Measurements from ENCODE around the gene TTC12.
"Not testable (repeated sequence)": the region's sequence is repeated elsewhere in the genome, so short reads cannot be mapped to it uniquely, and the experiment has no call there.

The TTC12 gene

DNA sequence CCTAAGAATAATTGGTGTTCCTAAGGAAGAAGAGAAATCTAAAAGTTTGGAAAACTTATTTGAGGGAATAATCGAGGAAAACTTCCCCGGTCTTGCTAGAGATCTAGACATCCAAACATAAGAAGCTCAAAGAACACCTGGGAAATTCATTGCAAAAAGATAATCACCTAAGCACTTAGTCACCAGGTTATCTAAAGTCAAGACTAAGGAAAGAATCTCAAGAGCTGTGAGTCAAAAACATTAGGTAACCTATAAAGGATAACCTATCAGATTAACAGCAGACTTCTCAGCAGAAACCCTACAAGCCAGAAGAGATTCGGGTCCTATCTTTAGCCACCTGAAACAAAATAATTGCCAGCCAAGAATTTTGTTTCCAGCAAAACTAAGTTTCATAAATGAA, 15.9 kb upstream of the TTC12 start:
- not testable (repeated sequence) for H3K9me3 Mint-ChIP-seq (ENCODE audit: low read depth); H3K27ac Mint-ChIP-seq; H3K36me3 Mint-ChIP-seq; H3K4me1 Mint-ChIP-seq (ENCODE audit: low read depth); H3K4me3 Mint-ChIP-seq
- H3K27me3 Mint-ChIP-seq: peaks cover 25% of the 10 kb centered on the region

DNA sequence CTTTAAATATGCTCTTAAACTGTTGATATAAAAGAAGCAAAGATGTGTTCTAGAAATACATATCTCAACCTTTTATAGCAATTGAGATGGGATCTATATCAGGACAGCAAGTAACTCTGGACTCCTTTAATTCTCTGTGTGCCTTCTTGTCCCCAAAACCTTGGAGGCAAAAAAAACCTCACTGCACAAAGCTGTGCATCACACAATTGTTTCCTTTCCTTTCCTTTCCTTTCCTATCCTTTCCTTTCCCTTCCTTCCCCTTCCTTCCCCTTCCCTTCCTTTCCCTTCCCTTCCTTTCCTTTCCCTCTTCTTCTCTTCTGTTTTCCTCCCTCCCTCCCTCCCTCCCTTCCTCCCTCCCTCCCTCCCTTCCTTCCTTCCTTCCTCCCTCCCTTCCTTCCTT, 9.5 kb upstream of the TTC12 start:
- H3K27ac Mint-ChIP-seq: no peak overlapping the region
- no peak overlapping the region for H3K4me3 Mint-ChIP-seq
- H3K4me1 Mint-ChIP-seq (ENCODE audit: low read depth): no peaks in the 10 kb centered on the region
- no peaks in the 10 kb centered on the region for H3K36me3 Mint-ChIP-seq
- peaks cover 5% of the 10 kb centered on the region for H3K27me3 Mint-ChIP-seq
- no peaks in the 10 kb centered on the region for H3K9me3 Mint-ChIP-seq (ENCODE audit: low read depth)

DNA sequence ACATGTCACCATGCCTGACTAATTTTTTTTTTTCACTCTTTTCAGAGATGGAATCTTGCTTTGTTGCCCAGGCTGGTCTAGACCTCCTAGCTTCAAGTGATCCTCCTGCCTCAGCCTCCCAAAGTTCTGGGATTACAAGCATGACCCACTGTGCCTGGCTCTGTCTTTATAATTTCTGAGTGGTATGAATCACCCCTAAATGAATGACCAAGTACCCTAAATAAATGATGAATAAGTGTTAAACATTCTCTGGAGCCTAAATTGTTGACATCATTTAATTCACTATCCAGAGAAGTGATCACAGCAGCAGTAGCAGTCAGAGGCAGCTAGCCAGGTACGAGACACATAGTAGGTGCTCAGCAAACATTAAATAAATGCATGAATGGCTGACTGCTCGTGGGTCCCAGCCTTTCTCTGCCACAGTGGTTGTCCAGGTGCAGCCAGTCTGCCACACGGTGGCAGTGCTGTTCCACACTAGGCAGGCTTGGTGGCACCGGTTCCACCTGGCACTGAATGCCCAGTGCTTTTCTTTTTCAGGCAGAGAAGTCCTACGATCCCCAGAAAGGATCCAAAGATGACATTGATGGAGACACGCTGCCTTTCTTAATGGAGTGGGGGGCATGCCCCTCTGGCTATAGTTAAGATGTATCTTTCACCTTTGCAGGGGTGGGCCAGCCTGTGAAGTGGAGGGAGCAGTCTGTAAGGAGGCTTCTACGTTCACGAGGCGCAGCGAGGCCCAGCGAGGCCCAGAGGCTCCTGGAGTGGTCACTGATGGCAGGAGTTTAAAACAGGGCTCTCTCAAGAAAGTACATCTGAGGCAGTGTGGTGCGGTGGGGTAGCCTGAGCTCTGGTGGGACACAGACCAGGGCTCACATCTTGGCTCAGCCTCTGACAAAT, 8.7 kb upstream of the TTC12 start:
- no peaks in the 10 kb centered on the region for H3K9me3 Mint-ChIP-seq (ENCODE audit: low read depth)

DNA sequence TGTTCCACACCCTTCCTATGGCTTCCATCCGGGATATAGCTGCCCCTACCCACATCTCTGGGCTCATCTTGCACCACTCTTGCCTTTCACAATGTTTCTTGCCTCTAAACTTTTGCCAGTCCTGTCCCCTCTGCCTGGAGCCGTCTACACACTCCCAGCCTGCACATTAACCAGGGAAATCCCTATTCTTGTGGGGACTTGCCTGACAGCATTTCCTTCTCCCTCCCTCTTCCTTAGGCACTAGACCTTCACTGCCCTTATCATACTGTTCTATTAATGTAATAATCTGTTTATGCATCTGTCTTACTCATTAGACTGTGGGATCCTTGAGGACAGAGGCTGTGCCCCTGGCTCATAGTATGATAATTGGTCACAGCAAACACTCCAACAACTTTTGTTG, 5.8 kb upstream of the TTC12 start:
- H3K9me3 Mint-ChIP-seq (ENCODE audit: low read depth): no peaks in the 10 kb centered on the region
- no peaks in the 10 kb centered on the region for H3K27me3 Mint-ChIP-seq
- peaks cover 7% of the 10 kb centered on the region for H3K4me1 Mint-ChIP-seq (ENCODE audit: low read depth)
- H3K36me3 Mint-ChIP-seq: no peaks in the 10 kb centered on the region
- no peak overlapping the region for H3K27ac Mint-ChIP-seq
- H3K4me3 Mint-ChIP-seq: no peak overlapping the region

More for the DNA sequence above, 8.7 kb upstream of the TTC12 start:
- Mint-ChIP-seq H3K27me3 (peaks cover 5% of the 10 kb centered on the region), H3K4me1 (ENCODE audit: low read depth) (no peaks in the 10 kb centered on the region), H3K36me3 (no peaks in the 10 kb centered on the region), H3K4me3 (no peak overlapping the region), H3K27ac (no peak overlapping the region)

DNA sequence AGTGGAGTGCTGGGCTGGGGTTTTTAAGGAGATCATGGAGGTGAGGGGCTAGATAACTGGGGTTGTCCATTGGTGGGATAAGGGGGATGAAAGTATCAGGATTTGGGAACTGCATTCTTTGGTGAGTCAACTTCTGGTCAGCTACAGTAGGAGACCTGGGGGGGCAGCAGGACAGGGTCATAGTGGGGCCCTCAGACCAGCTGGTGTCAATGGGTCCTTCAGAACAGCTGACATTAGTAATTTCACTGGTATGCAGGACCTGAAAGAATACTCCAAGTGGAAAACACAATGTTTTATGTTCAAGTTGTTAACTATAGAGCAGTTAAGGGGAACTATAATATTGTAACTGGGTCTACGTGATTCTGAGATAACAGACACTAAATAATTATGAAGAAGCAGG, 2.8 kb upstream of the TTC12 start:
- no peak overlapping the region for H3K27ac Mint-ChIP-seq
- H3K4me3 Mint-ChIP-seq: no peak overlapping the region
- peaks cover 18% of the 10 kb centered on the region for H3K4me1 Mint-ChIP-seq (ENCODE audit: low read depth)
- no peaks in the 10 kb centered on the region for H3K36me3 Mint-ChIP-seq
- H3K9me3 Mint-ChIP-seq (ENCODE audit: low read depth): no peaks in the 10 kb centered on the region
- no peaks in the 10 kb centered on the region for H3K27me3 Mint-ChIP-seq

DNA sequence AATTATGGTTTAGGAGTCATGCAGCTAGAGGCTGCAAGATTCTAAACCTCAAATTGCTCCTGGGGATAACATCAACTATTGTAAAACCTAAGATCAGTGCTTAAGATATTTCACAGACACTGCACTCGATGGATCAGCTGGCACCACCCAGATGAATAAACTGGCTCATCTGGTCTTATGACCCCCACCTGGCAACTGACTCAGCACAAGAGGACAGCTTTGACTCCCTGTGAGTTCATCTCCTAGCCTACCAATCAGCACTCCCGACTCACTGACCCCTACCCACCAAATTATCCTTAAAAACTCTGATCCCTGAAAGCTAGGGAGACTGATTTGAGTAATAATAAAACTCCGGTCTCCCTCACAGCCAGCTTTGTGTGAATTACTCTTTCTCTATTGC, 782 bp upstream of the TTC12 start:
- H3K9me3 Mint-ChIP-seq (ENCODE audit: low read depth): no peaks in the 10 kb centered on the region
- H3K27ac Mint-ChIP-seq: peak overlapping the region; percentile 81
- peaks cover 7% of the 10 kb centered on the region for H3K36me3 Mint-ChIP-seq
- H3K4me1 Mint-ChIP-seq (ENCODE audit: low read depth): peaks cover 22% of the 10 kb centered on the region
- H3K4me3 Mint-ChIP-seq: peak overlapping the region; percentile 86
- no peaks in the 10 kb centered on the region for H3K27me3 Mint-ChIP-seq

DNA sequence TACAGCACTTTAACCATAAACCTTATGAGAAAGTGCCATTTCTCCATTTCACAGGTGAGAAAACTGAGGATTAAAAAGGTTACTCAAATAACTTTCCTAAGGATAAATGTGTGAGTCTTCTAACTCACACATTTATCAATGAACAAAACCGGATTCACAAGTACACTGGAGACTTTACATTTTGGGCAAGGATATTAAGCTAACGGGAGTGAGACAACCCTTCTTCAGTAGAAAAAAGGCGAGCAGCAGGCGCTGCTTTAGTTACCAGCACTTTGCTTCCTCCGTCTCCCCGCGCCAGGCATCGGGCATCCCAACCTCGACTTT, 356 bp upstream of the TTC12 start:
- H3K27me3 Mint-ChIP-seq: no peaks in the 10 kb centered on the region
- peaks cover 22% of the 10 kb centered on the region for H3K4me1 Mint-ChIP-seq (ENCODE audit: low read depth)
- peak overlapping the region; percentile 86 for H3K4me3 Mint-ChIP-seq

DNA sequence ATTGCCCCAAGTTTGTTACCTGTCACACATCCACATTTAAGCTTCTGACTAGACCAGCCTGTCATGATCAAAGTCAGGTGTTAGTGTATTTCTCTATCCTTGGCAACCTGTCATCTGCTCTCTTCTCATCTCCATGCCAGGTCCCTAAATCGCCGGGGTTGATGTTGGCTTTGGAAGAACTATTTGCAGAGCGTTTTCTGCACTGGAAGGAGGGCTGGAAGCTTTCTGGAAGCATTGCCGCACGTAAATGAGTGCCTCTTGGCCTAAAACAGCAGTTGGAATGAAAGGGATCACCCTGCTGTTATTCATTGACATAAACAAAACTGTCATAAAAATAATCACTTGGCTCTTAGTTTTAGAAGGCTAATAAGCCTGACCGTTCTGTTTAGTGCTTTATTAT, 1.4 kb downstream of the TTC12 start:
- Mint-ChIP-seq H3K36me3 (peaks cover 17% of the 10 kb centered on the region), H3K9me3 (ENCODE audit: low read depth) (no peaks in the 10 kb centered on the region), H3K27ac (peak overlapping the region; percentile 72), H3K27me3 (no peaks in the 10 kb centered on the region), H3K4me1 (ENCODE audit: low read depth) (peaks cover 22% of the 10 kb centered on the region), H3K4me3 (peak overlapping the region; percentile 86)

More for the DNA sequence above, 356 bp upstream of the TTC12 start:
- Mint-ChIP-seq H3K36me3 (peaks cover 10% of the 10 kb centered on the region), H3K27ac (peak overlapping the region; percentile 81), H3K9me3 (ENCODE audit: low read depth) (no peaks in the 10 kb centered on the region)

DNA sequence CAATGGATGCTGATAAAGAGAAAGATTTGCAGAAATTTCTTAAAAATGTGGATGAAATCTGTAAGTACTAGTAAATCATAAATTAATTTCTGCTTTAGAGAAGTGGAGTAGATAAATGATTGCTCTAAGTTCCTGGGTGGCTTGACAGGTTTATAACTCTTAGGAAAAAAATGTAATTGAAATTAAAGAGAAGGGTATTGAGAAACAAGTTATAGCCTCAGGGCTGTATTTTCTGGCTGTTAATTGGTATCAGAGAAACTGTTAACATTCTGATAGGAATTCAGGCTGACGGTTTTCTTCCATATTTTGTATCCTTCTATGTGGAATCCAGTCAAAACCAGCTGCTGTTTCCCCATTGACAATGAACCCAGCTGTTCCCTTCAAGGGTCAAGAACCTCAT, 1.9 kb downstream of the TTC12 start:
- Mint-ChIP-seq H3K36me3 (peaks cover 17% of the 10 kb centered on the region), H3K27ac (peak overlapping the region; percentile 10), H3K4me1 (ENCODE audit: low read depth) (peaks cover 21% of the 10 kb centered on the region), H3K27me3 (no peaks in the 10 kb centered on the region), H3K9me3 (ENCODE audit: low read depth) (no peaks in the 10 kb centered on the region), H3K4me3 (no peak overlapping the region)

DNA sequence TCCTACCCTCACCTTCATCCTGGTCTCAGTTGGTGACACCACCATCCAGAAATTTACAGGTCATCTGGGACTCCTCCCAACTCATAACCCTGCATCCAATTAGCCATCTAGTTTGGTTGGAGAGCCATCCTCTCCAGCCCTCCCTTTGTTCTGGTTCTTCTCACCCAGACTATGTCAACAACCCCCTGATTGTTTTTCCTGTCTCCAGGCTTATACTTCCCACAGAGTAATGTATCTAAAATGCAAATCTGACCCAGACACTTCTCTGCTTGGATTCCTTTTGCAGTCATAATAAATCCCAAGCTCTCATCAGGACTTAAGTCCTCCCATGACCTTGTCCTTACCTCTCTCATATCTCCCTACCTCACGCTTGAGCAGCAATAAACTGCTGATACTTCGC, 3.0 kb downstream of the TTC12 start:
- Mint-ChIP-seq H3K36me3 (peaks cover 17% of the 10 kb centered on the region), H3K27ac (no peak overlapping the region), H3K4me3 (no peak overlapping the region), H3K27me3 (no peaks in the 10 kb centered on the region), H3K4me1 (ENCODE audit: low read depth) (peaks cover 20% of the 10 kb centered on the region), H3K9me3 (ENCODE audit: low read depth) (no peaks in the 10 kb centered on the region)

DNA sequence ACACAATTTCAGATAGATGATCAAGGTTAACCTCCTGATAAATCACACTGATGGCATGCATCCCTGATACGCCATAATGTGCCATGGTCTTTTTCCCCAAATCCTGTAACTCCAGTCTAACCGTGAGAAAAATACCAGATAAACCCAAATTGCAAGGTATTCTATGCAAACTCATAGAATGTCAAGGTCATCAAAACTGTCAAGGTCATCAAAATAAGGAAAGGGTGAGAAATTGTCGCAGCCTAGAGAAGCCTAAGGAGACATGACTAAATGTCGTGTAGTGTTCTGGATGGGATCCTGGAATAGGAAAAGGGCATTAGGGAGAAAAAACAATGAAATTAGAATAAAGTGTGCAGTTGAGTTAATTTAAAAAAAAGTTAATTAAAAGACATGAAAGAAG, 4.7 kb downstream of the TTC12 start:
- peaks cover 11% of the 10 kb centered on the region for H3K4me1 Mint-ChIP-seq (ENCODE audit: low read depth)
- no peak overlapping the region for H3K27ac Mint-ChIP-seq
- H3K27me3 Mint-ChIP-seq: no peaks in the 10 kb centered on the region
- no peak overlapping the region for H3K4me3 Mint-ChIP-seq
- no peaks in the 10 kb centered on the region for H3K9me3 Mint-ChIP-seq (ENCODE audit: low read depth)
- H3K36me3 Mint-ChIP-seq: peaks cover 17% of the 10 kb centered on the region

DNA sequence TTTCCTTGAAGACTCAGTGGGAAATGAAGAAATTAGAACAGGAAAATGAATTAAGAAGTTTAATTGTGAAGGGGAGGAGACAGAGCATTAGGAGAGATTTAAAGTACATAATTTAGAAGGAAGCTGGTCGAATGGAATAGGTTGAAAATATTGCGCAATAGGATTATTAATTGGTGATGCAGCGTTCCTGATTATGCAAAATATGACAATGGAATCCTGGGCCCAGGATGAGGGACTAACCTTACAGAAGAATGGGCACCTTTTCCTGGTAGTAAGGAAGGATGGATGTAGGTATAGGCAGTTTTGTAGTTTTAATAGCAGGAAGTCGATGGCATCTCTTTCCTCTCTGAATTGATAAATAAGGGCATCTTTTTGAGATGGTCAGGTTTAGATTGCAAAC, 7.8 kb downstream of the TTC12 start:
- H3K9me3 Mint-ChIP-seq (ENCODE audit: low read depth): no peaks in the 10 kb centered on the region
- H3K4me1 Mint-ChIP-seq (ENCODE audit: low read depth): peaks cover 6% of the 10 kb centered on the region
- no peak overlapping the region for H3K27ac Mint-ChIP-seq
- H3K4me3 Mint-ChIP-seq: no peak overlapping the region
- peaks cover 17% of the 10 kb centered on the region for H3K36me3 Mint-ChIP-seq
- H3K27me3 Mint-ChIP-seq: no peaks in the 10 kb centered on the region

DNA sequence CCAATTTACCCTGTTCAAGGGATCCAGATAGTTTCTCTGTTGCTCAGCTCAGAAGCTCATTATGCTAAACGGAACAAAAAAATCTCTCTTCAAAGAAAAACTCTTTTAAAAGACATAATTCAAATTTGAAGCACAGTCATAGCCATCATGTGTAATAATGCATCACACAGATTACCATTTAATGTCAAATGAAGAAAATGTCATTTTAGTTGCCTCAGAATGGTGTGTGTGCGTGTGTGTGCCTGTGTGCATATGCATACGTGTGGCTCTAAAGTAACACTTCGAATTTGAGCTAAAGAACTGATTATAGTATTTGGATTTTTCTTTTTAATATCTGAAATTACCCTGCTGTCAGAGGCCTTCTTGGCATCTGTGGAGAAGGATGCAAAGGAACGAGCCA, 9.9 kb downstream of the TTC12 start:
- Mint-ChIP-seq H3K4me1 (ENCODE audit: low read depth) (peaks cover 2% of the 10 kb centered on the region), H3K36me3 (peaks cover 12% of the 10 kb centered on the region), H3K4me3 (no peak overlapping the region), H3K27me3 (no peaks in the 10 kb centered on the region), H3K27ac (no peak overlapping the region), H3K9me3 (ENCODE audit: low read depth) (no peaks in the 10 kb centered on the region)

DNA sequence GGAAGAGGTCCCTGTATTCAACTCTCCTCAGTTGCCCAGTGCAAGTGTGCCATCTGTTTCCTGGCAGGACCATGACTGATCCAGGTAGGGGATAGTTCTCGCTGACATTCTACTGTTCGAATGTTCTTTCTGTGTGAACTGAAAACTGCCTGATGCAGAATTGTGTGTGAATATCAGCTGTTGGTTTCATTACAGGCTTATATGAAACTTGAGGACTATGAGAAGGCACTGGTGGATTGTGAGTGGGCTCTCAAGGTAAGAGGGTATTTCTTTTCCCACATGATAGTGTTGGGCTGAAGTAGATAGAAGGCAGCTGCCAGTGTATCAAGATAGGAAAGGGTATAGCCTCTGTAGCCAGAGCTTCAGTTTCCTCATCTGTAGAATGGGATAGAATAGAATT, 15.3 kb downstream of the TTC12 start:
- H3K36me3 Mint-ChIP-seq: peaks cover 13% of the 10 kb centered on the region
- H3K4me3 Mint-ChIP-seq: no peak overlapping the region
- H3K9me3 Mint-ChIP-seq (ENCODE audit: low read depth): no peaks in the 10 kb centered on the region

DNA sequence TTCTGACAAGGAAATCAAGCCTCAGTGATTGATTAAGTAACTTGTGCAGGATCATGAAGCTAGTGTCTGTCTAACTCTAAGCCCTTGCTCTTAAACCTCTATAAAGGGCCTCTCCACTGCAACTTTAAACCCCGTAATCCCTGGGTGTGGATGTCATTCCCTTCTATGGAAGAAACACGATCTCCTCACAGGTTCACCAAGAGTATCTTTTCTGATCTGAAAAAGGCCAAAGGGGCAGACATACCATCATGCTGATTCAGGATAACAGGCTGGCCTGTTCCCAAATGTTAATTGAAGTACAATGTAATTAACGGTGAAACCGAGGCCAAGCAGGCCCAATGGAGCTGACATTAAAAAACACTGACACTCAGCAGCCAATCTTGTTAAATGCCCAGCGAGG, 17.1 kb downstream of the TTC12 start:
- H3K4me1 Mint-ChIP-seq (ENCODE audit: low read depth): no peaks in the 10 kb centered on the region
- no peaks in the 10 kb centered on the region for H3K27me3 Mint-ChIP-seq
- no peak overlapping the region for H3K27ac Mint-ChIP-seq
- peaks cover 20% of the 10 kb centered on the region for H3K36me3 Mint-ChIP-seq
- H3K9me3 Mint-ChIP-seq (ENCODE audit: low read depth): no peaks in the 10 kb centered on the region
- no peak overlapping the region for H3K4me3 Mint-ChIP-seq

More for the DNA sequence above, 15.3 kb downstream of the TTC12 start:
- Mint-ChIP-seq H3K27me3 (no peaks in the 10 kb centered on the region), H3K27ac (no peak overlapping the region), H3K4me1 (ENCODE audit: low read depth) (no peaks in the 10 kb centered on the region)

DNA sequence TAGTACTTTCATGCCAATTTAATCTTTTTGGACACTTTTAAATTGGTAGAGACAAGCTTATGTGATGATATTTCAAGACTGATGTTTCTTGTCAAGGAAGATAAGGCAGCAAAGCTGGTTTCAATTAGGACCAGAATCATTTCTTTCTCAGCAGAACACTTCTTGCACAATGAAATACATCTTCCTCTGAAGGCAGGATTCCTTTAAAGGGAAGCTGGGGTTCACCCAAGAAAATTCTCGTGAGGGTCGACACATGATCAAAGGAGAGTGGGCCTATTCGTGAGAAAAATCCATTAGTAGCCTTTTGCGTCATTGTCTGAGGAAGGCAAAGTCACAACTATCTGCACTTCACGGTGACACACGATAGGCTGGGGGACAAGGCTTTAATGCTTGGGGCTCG, 17.6 kb downstream of the TTC12 start:
- H3K4me3 Mint-ChIP-seq: no peak overlapping the region
- no peak overlapping the region for H3K27ac Mint-ChIP-seq
- H3K36me3 Mint-ChIP-seq: peaks cover 21% of the 10 kb centered on the region
- no peaks in the 10 kb centered on the region for H3K4me1 Mint-ChIP-seq (ENCODE audit: low read depth)
- no peaks in the 10 kb centered on the region for H3K27me3 Mint-ChIP-seq
- no peaks in the 10 kb centered on the region for H3K9me3 Mint-ChIP-seq (ENCODE audit: low read depth)

Measured in activated naive CD8-positive, alpha-beta T cell (primary cell).